H9 (cell line): ENCODE data around the gene DUS2. TPM values are rescaled to one million over a fixed set of nuclear protein-coding genes. Genes with fewer than 3 reads are reported as not detected.
A peak's percentile ranks its signal among the peaks of the same experiment; 100 is the strongest.

Source experiments
- DNase-seq: peaks from one replicate; pipeline ENCODE4 v3.0.0-alpha.2; 2017
- H2AFZ ChIP-seq: one replicate; pipeline ENCODE4 v1.6.1; 2013; ENCODE audit warnings: mild to moderate bottlenecking, low read length, control low read depth, moderate library complexity
- H2AK5ac ChIP-seq: 2 replicates; pipeline ENCODE4 v1.6.1; 2013; ENCODE audit warnings: low read length, control low read depth, mixed read lengths; ENCODE audit not compliant: insufficient read length
- H2BK120ac ChIP-seq: one replicate; pipeline ENCODE4 v1.6.1; 2013; ENCODE audit warnings: low read depth, mild to moderate bottlenecking, low read length, control low read depth, inconsistent platforms; ENCODE audit not compliant: poor library complexity, severe bottlenecking
- H2BK12ac ChIP-seq: 2 replicates; pipeline ENCODE4 v1.6.1; 2013; ENCODE audit warnings: low read length, control low read depth, mixed read lengths, low read depth; ENCODE audit not compliant: insufficient read length
- H2BK15ac ChIP-seq: 2 replicates; pipeline ENCODE4 v1.6.1; 2013; ENCODE audit warnings: low read depth, low read length, control low read depth
- H2BK20ac ChIP-seq: one replicate; pipeline ENCODE4 v1.6.1; 2013; ENCODE audit warnings: low read depth, mild to moderate bottlenecking, low read length, control low read depth, inconsistent platforms; ENCODE audit not compliant: poor library complexity, severe bottlenecking
- H2BK5ac ChIP-seq: 2 replicates; pipeline ENCODE4 v1.6.1; 2013; ENCODE audit warnings: low read length, control low read depth, mixed read lengths; ENCODE audit not compliant: insufficient read length
- H3K14ac ChIP-seq: 2 replicates; pipeline ENCODE4 v1.6.1; 2013; ENCODE audit warnings: low read length, control low read depth; ENCODE audit not compliant: insufficient read depth
- H3K18ac ChIP-seq: 2 replicates; pipeline ENCODE4 v1.6.1; 2013; ENCODE audit warnings: low read depth, mild to moderate bottlenecking, mixed read lengths, low read length, control low read depth; ENCODE audit not compliant: insufficient read length
- H3K23ac ChIP-seq: 2 replicates; pipeline ENCODE4 v1.6.1; 2013; ENCODE audit warnings: low read length, control low read depth, mixed read lengths, low read depth; ENCODE audit not compliant: insufficient read length
- H3K23me2 ChIP-seq: 2 replicates; pipeline ENCODE4 v1.6.1; 2013; ENCODE audit warnings: low read depth, mild to moderate bottlenecking, mixed read lengths, low read length, control low read depth; ENCODE audit not compliant: insufficient read length, poor library complexity, severe bottlenecking
- H3K27ac ChIP-seq: 2 replicates; pipeline ENCODE4 v1.5.1; 2013; ENCODE audit warnings: low read length, control low read depth, mixed read lengths, low read depth; ENCODE audit not compliant: insufficient read length
- H3K27me3 ChIP-seq: 2 replicates; pipeline ENCODE4 v1.6.1; 2013; ENCODE audit warnings: low read length, control low read depth, inconsistent platforms; ENCODE audit not compliant: insufficient read depth
- H3K4ac ChIP-seq: 2 replicates; pipeline ENCODE4 v1.6.1; 2013; ENCODE audit warnings: low read depth, mild to moderate bottlenecking, control low read depth, inconsistent platforms, low read length, moderate library complexity
- H3K4me1 ChIP-seq: 2 replicates; pipeline ENCODE4 v1.6.1; 2013; ENCODE audit warnings: low read length, control low read depth, inconsistent platforms; ENCODE audit not compliant: insufficient read depth
- H3K4me2 ChIP-seq: 2 replicates; pipeline ENCODE4 v1.6.1; 2013; ENCODE audit warnings: low read length, control low read depth, mixed read lengths; ENCODE audit not compliant: insufficient read length, insufficient read depth
- H3K56ac ChIP-seq: 2 replicates; pipeline ENCODE4 v1.6.1; 2013; ENCODE audit warnings: low read depth, mild to moderate bottlenecking, mixed read lengths, low read length, control low read depth; ENCODE audit not compliant: insufficient read length
- H3K79me1 ChIP-seq: 2 replicates; pipeline ENCODE4 v1.6.1; 2013; ENCODE audit warnings: low read depth, mild to moderate bottlenecking, moderate library complexity, low read length, control low read depth, inconsistent platforms; ENCODE audit not compliant: insufficient read depth, poor library complexity, severe bottlenecking
- H3K79me2 ChIP-seq: 2 replicates; pipeline ENCODE4 v1.6.1; 2013; ENCODE audit warnings: low read length, control low read depth, inconsistent platforms; ENCODE audit not compliant: insufficient read depth
- H3K9ac ChIP-seq: 2 replicates; pipeline ENCODE4 v1.6.1; 2013; ENCODE audit warnings: low read length, control low read depth, mixed read lengths; ENCODE audit not compliant: insufficient read length; ENCODE audit errors: extremely low read depth
- H3K9me3 ChIP-seq: one replicate; pipeline ENCODE4 v1.6.1; 2013; ENCODE audit warnings: low read depth, low read length, inconsistent platforms; ENCODE audit not compliant: control insufficient read depth
- H3T11ph ChIP-seq: one replicate; pipeline ENCODE4 v1.6.1; 2013; ENCODE audit warnings: mild to moderate bottlenecking, low read length, control low read depth, inconsistent platforms
- H4K20me1 ChIP-seq: one replicate; pipeline ENCODE4 v1.6.1; 2013; ENCODE audit not compliant: control insufficient read depth, insufficient read length, insufficient read depth
- H4K5ac ChIP-seq: 2 replicates; pipeline ENCODE4 v1.6.1; 2013; ENCODE audit warnings: low read depth, mild to moderate bottlenecking, mixed read lengths, low read length, control low read depth; ENCODE audit not compliant: insufficient read length
- H4K8ac ChIP-seq: replicated peaks from 2 replicates; pipeline ENCODE4 v1.6.1; 2013; ENCODE audit warnings: low read length, control low read depth, mixed read lengths, low read depth; ENCODE audit not compliant: insufficient read length
- H4K91ac ChIP-seq: 2 replicates; pipeline ENCODE4 v1.6.1; 2013; ENCODE audit warnings: low read depth, mild to moderate bottlenecking, moderate library complexity, mixed read lengths, low read length, control low read depth; ENCODE audit not compliant: insufficient read length
- H3K27ac Mint-ChIP-seq, 3 experiments: 2 replicates in 2 of 3; 3 replicates in 1 of 3; pipeline ENCODE4 v1.8.0; 2020 to 2021; ENCODE audit warnings: mixed read lengths in 3 of 3, mild to moderate bottlenecking in 1 of 3, moderate library complexity in 1 of 3
- H3K27me3 Mint-ChIP-seq: 2 replicates; pipeline ENCODE4 v1.8.0; 2021; ENCODE audit warnings: low read depth, mild to moderate bottlenecking, moderate library complexity, mixed read lengths
- H3K36me3 Mint-ChIP-seq, 3 experiments: 2 replicates in 2 of 3; 3 replicates in 1 of 3; pipeline ENCODE4 v1.8.0; 2020 to 2021; ENCODE audit warnings: low read depth in 3 of 3, mixed read lengths in 3 of 3; ENCODE audit not compliant: insufficient read depth in 1 of 3
- H3K4me1 Mint-ChIP-seq, 2 experiments: 2 replicates each; pipeline ENCODE4 v1.8.0; 2020; ENCODE audit warnings: mixed read lengths in 2 of 2
- H3K4me3 Mint-ChIP-seq, 2 experiments: 2 replicates in 1 of 2; 3 replicates in 1 of 2; pipeline ENCODE4 v1.8.0; 2020 to 2021; ENCODE audit warnings: mild to moderate bottlenecking in 2 of 2, mixed read lengths in 2 of 2, moderate library complexity in 1 of 2
- H3K9me3 Mint-ChIP-seq, 2 experiments: 2 replicates in 1 of 2; 3 replicates in 1 of 2; pipeline ENCODE4 v1.8.0; 2020; ENCODE audit warnings: mild to moderate bottlenecking in 2 of 2, mixed read lengths in 2 of 2, moderate library complexity in 1 of 2
- CTCF ChIP-seq: fragments of 200-600 bp; sonication (generic); conservative IDR thresholded peaks from 3 replicates; pipeline ENCODE4 v1.8.0; 2021; ENCODE audit warnings: antibody characterized with exemption, mild to moderate bottlenecking
- WGBS: extraction: QIAGEN DNeasy Blood & Tissue Kit; methylation state at CpG from one replicate; pipeline ENCODE4 v1.1.7; 2013; ENCODE audit warnings: missing lambda C conversion rate, low lambda C conversion rate, mixed read lengths; ENCODE audit not compliant: insufficient read length; ENCODE audit errors: extremely low coverage; 5-methylcytosine and 5-hydroxymethylcytosine counted together
- total RNA-seq: library from RNA; stranded (reverse); gene quantifications from 2 replicates; pipeline ENCODE4 v1.2.1, GENCODE V29; 2021

The DUS2 gene
- total RNA-seq, 1 experiment from 2014 or later = 28.5 TPM

DNA sequence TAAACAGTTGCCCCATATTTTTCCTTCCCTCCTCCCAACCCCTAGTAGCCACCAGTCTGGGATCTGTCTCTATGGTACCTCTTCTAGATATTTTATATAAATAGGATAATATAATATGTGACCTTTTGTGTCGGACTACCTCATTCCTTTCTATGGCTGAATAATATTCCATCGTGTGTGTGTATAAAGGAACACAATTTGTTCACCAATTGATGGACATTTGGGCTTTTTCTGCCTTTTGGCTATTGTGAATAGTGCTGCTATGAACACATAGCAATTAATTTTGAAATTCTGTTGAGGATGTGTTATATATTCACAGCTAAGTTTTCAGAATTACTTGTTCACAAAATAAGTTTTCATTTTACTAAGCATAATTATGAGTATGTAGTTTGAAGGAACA lies 64.6 kb downstream of the DUS2 start:
- H3K56ac ChIP-seq = no peak overlapping the region
- H3K9ac ChIP-seq = no peak overlapping the region
- H2BK5ac ChIP-seq = no peak overlapping the region
- H3K23me2 ChIP-seq = peaks cover 12% of the 10 kb centered on the region
- H3K36me3 Mint-ChIP-seq = peaks cover 0 to 2% (median 0%) of the 10 kb centered on the region in 3 experiments; a peak in 1 of 7 replicates
- H3K18ac ChIP-seq = no peak overlapping the region
- DNase-seq = no peak
- H3K23ac ChIP-seq = no peak overlapping the region
- no peak overlapping the region for H4K8ac ChIP-seq
- peaks cover 3% of the 10 kb centered on the region; the same call in 1 of the 2 replicates for H3K4me1 ChIP-seq
- TF ChIP-seq CTCF = no peak
- H3K27me3 ChIP-seq = no peaks in the 10 kb centered on the region
- no peaks in the 10 kb centered on the region for H3K9me3 ChIP-seq
- H3K27me3 Mint-ChIP-seq = no peaks in the 10 kb centered on the region; the same call in 1 of the 2 replicates
- H3T11ph ChIP-seq = no peak overlapping the region
- H2BK120ac ChIP-seq = no peak overlapping the region
- H2BK12ac ChIP-seq = no peak overlapping the region
- no peak overlapping the region for H4K91ac ChIP-seq
- H3K4me3 Mint-ChIP-seq = peak overlapping the region in 1 of 2 experiments; percentile 34; a peak in 2 of 5 replicates
- no peak overlapping the region for H3K27ac ChIP-seq
- H3K79me1 ChIP-seq = peaks cover 4% of the 10 kb centered on the region
- H3K27ac Mint-ChIP-seq = no peak overlapping the region
- no peak overlapping the region for H4K5ac ChIP-seq
- no peak overlapping the region for H3K14ac ChIP-seq
- no peak overlapping the region for H2AFZ ChIP-seq
- H2AK5ac ChIP-seq = no peak overlapping the region
- H3K4ac ChIP-seq = no peak overlapping the region
- H2BK15ac ChIP-seq = no peak overlapping the region
- peaks cover 0 to 3% of the 10 kb centered on the region in 2 experiments; a peak in 1 of 5 replicates for H3K9me3 Mint-ChIP-seq
- no peaks in the 10 kb centered on the region for H4K20me1 ChIP-seq
- H3K4me2 ChIP-seq = no peak overlapping the region
- H2BK20ac ChIP-seq = no peak overlapping the region
- H3K4me1 Mint-ChIP-seq = peaks cover 30 to 34% of the 10 kb centered on the region in 2 experiments
- H3K79me2 ChIP-seq = peaks cover 15% of the 10 kb centered on the region; the same call in 1 of the 2 replicates
- no CpG with 5 or more reads among the region's 2 CpGs for whole genome bisulfite sequencing
